Measurements from ENCODE around the gene DNAH2.

The DNAH2 gene

GRCh38 chr17:7706631-7707354, 10.8 kb upstream of the DNAH2 start:
- TF ChIP-seq, protein P1, sequence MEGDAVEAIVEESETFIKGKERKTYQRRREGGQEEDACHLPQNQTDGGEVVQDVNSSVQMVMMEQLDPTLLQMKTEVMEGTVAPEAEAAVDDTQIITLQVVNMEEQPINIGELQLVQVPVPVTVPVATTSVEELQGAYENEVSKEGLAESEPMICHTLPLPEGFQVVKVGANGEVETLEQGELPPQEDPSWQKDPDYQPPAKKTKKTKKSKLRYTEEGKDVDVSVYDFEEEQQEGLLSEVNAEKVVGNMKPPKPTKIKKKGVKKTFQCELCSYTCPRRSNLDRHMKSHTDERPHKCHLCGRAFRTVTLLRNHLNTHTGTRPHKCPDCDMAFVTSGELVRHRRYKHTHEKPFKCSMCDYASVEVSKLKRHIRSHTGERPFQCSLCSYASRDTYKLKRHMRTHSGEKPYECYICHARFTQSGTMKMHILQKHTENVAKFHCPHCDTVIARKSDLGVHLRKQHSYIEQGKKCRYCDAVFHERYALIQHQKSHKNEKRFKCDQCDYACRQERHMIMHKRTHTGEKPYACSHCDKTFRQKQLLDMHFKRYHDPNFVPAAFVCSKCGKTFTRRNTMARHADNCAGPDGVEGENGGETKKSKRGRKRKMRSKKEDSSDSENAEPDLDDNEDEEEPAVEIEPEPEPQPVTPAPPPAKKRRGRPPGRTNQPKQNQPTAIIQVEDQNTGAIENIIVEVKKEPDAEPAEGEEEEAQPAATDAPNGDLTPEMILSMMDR (IDR thresholded peaks at IDR 0.05; ENCODE audit: insufficient read depth, low read length, missing control alignments), result no peak
- ChIA-PET CTCF (interaction anchor here (0.8 to 5.9 kb wide), 5 partner anchors 10 to 116 kb away, joined by 3 to 35 read pairs (median 3); partner anchors contain the start of genes DNAH2, TP53 and WRAP53), POLR2A (no interaction called here)
- no peak overlapping the region for H3K4me3 ChIP-seq (ENCODE audit: low read depth, low read length)
- DNase-seq (ENCODE audit: low read depth, low spot score), result no peak

- POLR2A ChIA-PET, result no interaction called here
- CTCF ChIA-PET, result interaction anchor here (0.8 to 5.9 kb wide), 4 partner anchors 9 to 115 kb away, joined by 3 to 35 read pairs (median 8); partner anchors contain the start of genes DNAH2, TP53 and WRAP53
- no peak for DNase-seq (ENCODE audit: low read depth, low spot score)
- no peak overlapping the region for H3K4me3 ChIP-seq (ENCODE audit: low read depth, low read length)
- TF ChIP-seq, protein P1 (IDR thresholded peaks at IDR 0.05; ENCODE audit: insufficient read depth, low read length, missing control alignments), result no peak
These were observed 10.1 kb upstream of the DNAH2 start for GRCh38 chr17:7707446-7707845.

- no peak for DNase-seq (ENCODE audit: low read depth, low spot score)
- TF ChIP-seq, protein P1 (IDR thresholded peaks at IDR 0.05; ENCODE audit: insufficient read depth, low read length, missing control alignments), result no peak
- ChIA-PET POLR2A (no interaction called here), CTCF (interaction anchor here (2.3 to 5.9 kb wide), 2 partner anchors 8 to 20 kb away, joined by 13 to 35 read pairs; partner anchors contain the start of genes DNAH2, TP53 and WRAP53)
- no peak overlapping the region for H3K4me3 ChIP-seq (ENCODE audit: low read depth, low read length)
These were observed 9.4 kb upstream of the DNAH2 start for GRCh38 chr17:7707858-7708750.

DNA sequence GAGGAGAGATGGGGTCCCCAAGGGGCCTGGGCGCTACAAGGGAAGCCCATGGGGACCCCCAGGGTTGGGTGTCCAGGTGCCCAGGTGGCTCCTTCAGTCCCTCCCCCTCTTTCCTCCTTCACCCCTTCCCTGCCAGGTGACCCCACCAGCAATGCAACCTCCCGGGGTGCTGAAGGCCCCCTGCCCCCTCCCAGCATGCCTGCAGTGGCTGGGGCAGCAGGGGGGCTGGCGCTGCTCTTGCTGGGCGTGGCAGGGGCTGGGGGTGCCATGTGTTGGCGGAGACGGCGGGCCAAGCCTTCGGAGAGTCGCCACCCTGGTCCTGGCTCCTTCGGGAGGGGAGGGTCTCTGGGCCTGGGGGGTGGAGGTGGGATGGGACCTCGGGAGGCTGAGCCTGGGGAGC, 8.5 kb upstream of the DNAH2 start:
- DNase-seq (ENCODE audit: low read depth, low spot score), result no peak
- ChIA-PET POLR2A (no interaction called here), CTCF (interaction anchor here (2.3 to 5.9 kb wide), 2 partner anchors 7 to 35 kb away, joined by 7 to 35 read pairs; partner anchors contain the start of gene DNAH2)
- TF ChIP-seq, protein P1 (IDR thresholded peaks at IDR 0.05; ENCODE audit: insufficient read depth, low read length, missing control alignments), result no peak
- H3K4me3 ChIP-seq (ENCODE audit: low read depth, low read length), result no peak overlapping the region

DNA sequence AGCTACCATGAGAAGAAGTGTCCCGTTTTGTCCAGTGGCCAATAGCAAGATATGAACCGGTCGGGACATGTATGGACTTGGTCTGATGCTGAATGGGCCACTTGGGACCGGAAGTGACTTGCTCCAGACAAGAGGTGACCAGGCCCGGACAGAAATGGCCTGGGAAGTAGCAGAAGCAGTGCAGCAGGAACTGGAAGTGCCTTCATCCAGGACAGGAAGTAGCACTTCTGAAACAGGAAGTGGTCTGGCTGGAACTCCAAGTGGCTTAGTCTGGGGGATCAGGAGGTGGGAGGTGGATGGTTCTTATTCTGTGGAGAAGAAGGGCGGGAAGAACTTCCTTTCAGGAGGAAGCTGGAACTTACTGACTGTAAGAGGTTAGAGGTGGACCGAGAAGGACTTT, 7.2 kb upstream of the DNAH2 start:
- DNase-seq (ENCODE audit: low read depth, low spot score), result no peak
- H3K4me3 ChIP-seq (ENCODE audit: low read depth, low read length), result no peak overlapping the region
- POLR2A ChIA-PET, result no interaction called here
- TF ChIP-seq, protein P1 (IDR thresholded peaks at IDR 0.05; ENCODE audit: insufficient read depth, low read length, missing control alignments), result no peak
- CTCF ChIA-PET, result interaction anchor here (0.9 to 2.3 kb wide), 5 partner anchors 22 to 350 kb away, joined by 3 to 7 read pairs (median 3); partner anchors contain the start of gene WRAP53
